ENCODE results near the gene SLC4A4.

DNA sequence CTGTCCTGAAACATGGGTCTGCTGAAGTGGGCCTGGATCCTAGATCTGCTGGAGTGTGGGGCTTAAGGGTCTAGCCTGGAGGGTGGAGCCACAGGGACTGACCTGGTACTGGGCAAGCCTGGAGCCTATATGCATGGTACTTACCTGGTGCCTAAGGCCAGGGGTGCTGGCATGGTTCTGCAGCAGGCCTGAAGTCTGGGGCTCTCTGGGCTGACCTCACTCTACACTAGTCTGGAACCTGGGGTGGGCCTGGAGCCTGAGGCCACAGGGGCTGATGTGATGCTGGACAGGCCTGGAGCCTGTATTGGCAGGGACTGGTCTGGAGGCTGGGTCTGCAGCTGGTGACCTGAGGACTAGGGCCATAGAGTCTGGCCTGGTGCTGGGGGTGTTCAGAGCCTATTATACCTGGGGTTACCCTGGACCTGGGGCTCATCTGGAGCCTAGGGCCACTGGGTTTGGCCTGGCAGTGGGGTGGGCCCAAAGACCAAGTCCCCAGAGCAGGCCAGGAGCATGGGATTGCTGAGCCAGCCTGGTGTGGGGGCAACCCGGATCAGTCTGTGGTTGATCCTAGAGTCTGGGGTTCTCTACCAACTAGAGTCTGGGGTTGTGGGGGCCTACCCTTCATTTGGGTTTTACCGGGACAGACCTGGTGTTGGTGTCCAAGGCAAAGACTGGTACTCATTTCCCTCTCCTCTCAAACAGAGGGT, 179.6 kb downstream of the SLC4A4 start:
- TF ChIP-seq POLR2A (IDR thresholded peaks at IDR 0.05): no peak
- TF ChIP-seq, protein P1, sequence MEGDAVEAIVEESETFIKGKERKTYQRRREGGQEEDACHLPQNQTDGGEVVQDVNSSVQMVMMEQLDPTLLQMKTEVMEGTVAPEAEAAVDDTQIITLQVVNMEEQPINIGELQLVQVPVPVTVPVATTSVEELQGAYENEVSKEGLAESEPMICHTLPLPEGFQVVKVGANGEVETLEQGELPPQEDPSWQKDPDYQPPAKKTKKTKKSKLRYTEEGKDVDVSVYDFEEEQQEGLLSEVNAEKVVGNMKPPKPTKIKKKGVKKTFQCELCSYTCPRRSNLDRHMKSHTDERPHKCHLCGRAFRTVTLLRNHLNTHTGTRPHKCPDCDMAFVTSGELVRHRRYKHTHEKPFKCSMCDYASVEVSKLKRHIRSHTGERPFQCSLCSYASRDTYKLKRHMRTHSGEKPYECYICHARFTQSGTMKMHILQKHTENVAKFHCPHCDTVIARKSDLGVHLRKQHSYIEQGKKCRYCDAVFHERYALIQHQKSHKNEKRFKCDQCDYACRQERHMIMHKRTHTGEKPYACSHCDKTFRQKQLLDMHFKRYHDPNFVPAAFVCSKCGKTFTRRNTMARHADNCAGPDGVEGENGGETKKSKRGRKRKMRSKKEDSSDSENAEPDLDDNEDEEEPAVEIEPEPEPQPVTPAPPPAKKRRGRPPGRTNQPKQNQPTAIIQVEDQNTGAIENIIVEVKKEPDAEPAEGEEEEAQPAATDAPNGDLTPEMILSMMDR (IDR thresholded peaks at IDR 0.05): no peak
- no peak for TF ChIP-seq EP300 (IDR thresholded peaks at IDR 0.05)
